GM18907 (cell line): ENCODE data around the gene SMIM44.

Source experiments
- ATAC-seq: cut with Tn5 transposase; IDR thresholded peaks from one replicate; pipeline ENCODE4 v1.9.1; 2021; ENCODE audit warnings: mild to moderate bottlenecking, moderate library complexity; ENCODE audit not compliant: unreplicated experiment

SMIM44 gene

GRCh38 chr19:3478409-3479176, 4.6 kb downstream of the SMIM44 start:
- ATAC-seq: no peak

GRCh38 chr19:3477951-3478350, 5.3 kb downstream of the SMIM44 start:
- no peak for ATAC-seq

GRCh38 chr19:3477506-3477905, 5.7 kb downstream of the SMIM44 start:
- no peak for ATAC-seq

DNA sequence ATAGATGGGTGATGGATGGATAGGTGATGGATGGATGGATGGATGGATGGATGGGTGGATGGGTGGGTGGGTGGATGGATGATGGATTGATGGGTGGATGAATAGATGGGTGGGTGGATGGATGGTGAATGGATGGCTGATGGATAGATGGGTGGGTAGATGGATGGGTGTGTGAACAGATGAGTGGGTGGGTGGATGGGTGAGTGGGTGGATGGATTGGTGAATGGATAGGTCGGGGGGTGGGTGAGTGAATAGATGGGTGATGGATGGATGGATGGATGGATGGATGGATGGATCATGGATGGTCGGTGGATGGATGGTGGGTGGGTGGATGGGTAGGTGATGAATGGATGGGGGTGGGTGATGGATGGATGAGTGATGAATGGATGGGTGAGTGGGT, 6.4 kb downstream of the SMIM44 start:
- ATAC-seq: no peak

- no peak for ATAC-seq
Measured at GRCh38 chr19:3475449-3475848, 7.8 kb downstream of the SMIM44 start.

DNA sequence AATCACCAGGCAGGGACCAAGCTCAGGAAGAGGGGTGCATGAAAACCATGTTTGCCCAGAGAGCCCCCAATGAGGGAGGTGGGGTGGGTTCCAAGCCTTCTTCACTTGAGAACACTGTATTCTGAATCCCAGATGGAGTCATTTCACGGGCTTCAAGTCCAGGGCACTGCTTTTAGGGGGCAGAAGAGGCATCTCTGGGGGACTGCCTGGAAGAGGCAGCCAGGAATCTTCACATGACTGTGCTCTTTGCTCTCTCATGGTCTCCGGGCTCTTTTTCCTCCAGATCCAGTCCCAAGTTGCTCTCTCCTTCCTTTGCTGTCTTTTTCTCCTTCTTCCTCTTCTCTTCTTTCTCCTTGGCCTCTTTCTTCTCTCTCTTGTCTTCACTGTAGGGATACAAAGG, 8.6 kb downstream of the SMIM44 start:
- no peak for ATAC-seq

DNA sequence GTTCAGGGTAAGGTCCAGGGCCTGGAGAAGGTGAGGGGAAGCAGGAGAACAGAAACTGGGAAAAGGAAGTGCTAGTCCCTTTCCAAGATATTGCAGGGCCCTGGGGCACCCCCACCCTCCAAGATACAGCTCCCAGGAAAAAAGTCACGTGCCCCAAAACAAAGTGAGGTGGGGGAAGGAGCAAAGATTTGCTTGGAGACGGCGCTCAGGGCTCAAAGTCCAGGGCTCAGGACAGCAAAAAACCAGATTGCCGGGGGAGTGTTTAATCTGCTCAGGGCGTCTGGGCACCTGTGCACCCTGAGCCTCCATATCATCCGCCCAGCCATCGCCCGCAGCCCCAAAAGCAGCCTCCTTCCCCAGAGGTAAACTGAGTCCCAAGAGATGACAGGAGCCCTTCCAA, 9.2 kb downstream of the SMIM44 start:
- ATAC-seq: no peak

GRCh38 chr19:3471954-3472655, 11.1 kb downstream of the SMIM44 start:
- no peak for ATAC-seq

GRCh38 chr19:3470500-3471128, 12.6 kb downstream of the SMIM44 start:
- ATAC-seq: no peak

GRCh38 chr19:3469638-3470499, 13.4 kb downstream of the SMIM44 start:
- no peak for ATAC-seq

DNA sequence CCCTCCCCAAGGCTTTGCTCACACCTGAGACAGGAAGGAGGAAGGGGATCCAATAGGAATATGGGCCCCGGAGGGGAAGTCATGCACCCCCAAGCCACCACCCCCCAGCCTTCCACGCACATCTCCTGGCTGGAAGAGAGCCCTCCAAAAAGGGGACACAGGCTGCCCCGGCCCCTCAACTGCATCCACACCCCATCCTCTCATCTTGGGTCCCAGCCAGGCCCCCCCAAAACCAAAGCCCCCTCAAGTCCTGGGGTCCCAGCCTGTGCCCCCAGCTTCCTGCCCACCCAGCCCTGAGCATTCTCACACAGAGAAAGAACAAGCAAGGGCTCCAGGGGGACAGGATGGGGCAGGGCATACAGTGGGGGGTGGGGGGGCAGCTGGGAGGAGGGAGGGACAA, 15.0 kb downstream of the SMIM44 start:
- no peak for ATAC-seq

DNA sequence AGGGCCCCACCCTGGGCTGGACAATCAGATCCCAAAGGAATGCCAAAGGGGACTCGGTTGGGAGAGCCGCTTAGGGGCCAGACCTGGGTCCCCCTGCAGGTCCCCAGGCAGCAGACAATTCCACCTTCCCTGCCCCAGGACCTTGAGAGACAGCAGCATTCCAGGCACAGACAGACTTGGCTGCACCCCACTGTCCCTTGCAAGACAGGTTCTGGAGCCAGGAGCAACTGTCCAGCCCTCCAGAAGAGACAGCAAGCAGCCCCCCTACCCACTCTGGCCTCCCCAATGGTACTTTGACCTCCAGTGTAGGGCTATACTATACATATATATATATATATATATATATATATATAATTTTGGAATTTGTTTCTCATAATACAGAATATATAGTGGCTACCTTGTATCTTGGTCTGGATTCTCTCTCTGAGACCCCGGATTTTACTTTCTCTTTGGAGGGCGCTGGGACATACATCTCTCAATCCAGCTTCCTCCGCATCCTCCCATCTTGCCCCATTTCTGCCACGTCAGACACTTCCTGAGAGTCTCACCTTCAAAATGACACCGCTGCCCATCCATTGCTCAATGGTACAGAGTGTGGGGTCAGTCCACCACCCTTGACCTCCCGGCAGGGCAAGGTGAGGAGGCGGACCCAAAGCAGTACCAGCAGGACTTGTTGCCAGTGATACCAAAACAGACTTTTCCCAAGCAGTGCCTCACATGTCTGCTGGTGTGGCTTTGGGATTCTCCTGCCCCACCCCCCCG, 15.6 kb downstream of the SMIM44 start:
- ATAC-seq: no peak

GRCh38 chr19:3466635-3467034, 16.6 kb downstream of the SMIM44 start:
- ATAC-seq: no peak

DNA sequence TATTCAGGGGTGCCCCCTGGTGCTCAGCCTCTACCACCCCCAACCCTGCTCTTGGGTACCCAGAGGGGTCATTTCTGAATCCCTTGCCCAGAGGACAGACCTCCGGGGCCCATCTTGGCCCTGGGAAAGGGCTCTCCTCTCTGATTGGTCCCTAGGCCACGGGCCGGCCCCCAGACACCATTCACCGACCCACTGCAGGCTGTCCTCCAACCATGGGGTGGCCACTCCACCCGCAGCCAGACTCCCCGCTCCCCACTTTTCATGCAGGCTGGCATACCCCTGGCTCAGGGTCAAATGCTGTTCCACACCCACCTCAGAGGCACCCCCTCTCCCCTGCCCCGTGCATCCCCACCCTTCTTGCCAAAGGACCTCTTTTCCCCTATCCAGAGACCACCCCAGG, 17.7 kb downstream of the SMIM44 start:
- ATAC-seq: no peak

DNA sequence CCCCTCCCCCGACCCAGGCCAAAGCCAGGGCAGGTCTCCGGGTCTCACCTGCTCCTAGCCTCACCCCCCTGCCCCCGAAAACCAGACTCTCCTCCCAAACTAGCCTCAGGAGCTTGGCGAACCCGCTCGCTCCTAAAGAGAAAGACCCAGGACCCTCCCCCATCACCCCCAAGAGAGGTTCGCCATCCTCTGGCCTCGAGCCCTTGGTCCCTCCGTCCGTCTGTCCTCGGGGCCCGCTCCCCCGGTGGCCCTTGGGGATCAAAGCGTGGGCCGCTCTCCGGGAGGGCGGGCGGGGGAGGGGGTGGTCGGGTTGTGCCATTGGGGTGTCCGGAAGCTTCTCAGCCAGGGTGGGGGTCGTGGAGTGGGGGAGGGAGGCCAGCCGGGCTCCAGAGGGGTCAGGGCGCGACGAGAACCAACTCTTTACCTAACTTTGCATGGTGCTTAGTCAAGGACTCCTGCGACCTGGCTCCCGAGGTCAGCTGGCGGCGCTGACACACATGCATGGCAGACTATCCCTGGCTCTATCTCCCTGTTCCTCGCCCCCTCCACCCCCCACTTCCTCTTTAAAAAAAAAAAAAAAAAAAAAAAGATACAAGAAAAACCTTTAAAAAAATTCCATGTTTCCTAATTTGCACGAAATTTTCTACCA, 18.5 kb downstream of the SMIM44 start:
- no peak for ATAC-seq

DNA sequence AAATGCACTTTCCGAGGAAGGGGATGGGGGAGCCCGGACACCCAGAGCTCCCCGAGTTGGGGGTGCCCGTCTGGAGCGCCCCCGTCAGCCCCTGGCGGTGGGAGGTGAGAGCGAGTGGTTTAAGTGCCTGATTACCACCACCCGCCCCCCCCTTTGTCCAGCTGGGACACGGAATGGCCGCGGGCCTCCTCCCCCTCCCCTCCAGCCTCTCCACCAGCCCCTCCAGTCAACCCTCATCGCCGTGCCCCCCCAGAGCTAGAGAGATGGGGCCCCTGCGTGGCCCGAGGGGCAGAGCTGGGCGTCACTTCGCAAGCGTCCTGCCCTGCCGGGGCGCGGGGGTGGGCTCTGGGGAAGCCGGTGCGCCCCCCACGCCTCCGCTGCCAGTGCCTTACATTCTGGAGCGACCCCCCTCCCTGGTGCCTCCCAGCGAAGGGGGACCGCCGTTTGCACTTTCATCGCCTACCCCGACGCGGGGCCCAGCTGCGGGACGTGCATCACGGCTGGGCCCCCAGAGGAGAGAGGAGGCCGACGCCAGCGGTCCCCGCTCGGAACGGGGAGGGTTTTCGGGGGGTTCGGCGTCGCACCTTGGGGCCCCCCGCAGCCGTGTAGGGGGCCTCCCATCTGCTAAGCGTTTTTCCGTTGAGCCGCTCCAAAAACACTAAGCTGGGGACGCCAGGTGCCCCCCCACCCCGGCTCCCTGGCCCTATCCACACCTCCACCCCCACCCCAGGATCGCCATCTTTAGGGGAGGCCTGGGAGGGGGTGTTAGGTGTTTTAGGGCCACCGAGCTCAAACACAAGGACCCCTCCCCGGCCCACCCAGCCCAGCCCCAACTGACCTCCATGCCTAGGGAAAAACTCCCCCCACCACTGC, 19.3 kb downstream of the SMIM44 start:
- ATAC-seq: no peak

DNA sequence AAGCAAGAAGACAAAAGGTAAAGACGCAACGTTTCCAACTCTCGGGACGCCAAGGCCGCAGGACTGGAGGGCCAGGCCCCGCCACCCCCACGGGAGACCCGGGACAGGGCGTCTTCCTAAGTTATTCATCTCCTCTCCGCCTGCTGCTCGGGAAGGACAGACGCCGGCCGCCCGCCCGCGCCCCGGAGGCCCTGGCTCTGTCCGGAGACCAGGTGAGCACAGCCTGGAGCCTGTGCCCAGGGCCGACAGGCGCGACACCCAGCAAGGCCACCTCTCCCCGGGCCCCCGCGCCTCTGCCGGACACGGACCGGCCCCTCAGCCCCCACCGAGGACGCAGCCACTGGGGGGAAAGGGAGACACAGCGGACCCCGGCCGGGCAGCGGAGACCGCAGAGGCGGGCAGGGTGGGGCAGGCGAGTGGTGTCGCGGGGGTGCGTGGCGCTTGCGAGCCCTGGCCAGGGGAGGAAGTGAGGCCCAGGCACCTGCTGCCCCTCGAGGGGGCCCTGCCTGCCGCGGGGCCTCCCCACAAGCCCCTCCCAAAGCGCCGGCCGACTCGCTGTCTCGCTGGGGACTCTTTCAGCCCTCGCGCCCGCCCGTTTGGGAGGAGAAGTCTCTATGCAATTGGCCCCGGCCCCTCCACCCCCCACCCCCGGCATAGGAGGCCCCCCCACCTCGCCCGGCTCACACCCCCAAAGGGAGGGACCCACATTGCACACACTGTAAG, 20.1 kb downstream of the SMIM44 start:
- ATAC-seq: no peak

GRCh38 chr19:3459965-3460582, 23.2 kb downstream of the SMIM44 start:
- ATAC-seq: no peak
